B cell (primary cell): Measurements from ENCODE around the gene DPH7.

ENCODE experiments used
- EZH2 ChIP-seq: IDR thresholded peaks from 2 replicates; pipeline ENCODE4 v1.6.1; 2012; ENCODE audit warnings: borderline replicate concordance, low read depth, mild to moderate bottlenecking, moderate library complexity, low read length; ENCODE audit not compliant: insufficient read depth, poor library complexity, severe bottlenecking
- TF ChIP-seq, protein P1 (sequence below): fragments of 200-600 bp; IDR thresholded peaks from one replicate; pipeline ENCODE4 v1.8.0; 2022; ENCODE audit warnings: antibody characterized with exemption, mild to moderate bottlenecking

DNA sequence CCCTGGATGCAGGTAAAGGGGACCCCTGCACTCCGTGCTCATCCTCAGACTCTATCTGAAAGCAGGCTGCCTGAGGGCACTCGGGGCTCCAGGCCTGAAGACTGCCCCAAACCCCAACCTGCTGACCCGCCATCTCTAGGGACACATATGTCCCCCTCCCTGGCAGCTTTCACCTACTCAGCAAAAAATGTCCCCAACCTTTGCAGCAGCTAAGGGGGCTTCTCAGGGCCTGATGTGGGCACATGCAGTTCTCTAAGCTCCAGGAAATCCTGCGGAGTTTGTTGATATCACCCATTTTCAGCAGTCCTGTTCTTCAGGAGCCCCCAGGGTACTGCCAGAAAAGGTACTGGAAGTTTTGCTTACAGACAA is 2.2 kb upstream of the DPH7 start:
- TF ChIP-seq, protein P1, sequence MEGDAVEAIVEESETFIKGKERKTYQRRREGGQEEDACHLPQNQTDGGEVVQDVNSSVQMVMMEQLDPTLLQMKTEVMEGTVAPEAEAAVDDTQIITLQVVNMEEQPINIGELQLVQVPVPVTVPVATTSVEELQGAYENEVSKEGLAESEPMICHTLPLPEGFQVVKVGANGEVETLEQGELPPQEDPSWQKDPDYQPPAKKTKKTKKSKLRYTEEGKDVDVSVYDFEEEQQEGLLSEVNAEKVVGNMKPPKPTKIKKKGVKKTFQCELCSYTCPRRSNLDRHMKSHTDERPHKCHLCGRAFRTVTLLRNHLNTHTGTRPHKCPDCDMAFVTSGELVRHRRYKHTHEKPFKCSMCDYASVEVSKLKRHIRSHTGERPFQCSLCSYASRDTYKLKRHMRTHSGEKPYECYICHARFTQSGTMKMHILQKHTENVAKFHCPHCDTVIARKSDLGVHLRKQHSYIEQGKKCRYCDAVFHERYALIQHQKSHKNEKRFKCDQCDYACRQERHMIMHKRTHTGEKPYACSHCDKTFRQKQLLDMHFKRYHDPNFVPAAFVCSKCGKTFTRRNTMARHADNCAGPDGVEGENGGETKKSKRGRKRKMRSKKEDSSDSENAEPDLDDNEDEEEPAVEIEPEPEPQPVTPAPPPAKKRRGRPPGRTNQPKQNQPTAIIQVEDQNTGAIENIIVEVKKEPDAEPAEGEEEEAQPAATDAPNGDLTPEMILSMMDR: no peak
- TF ChIP-seq EZH2: no peak
